NCI-H526 (cell line): ENCODE results near the gene CERKL.

Experiments
- DNase-seq, 2 experiments: peaks; one replicate each; lab custom pipeline; 2025; lab: John Stamatoyannopoulos, UW

Gene CERKL

GRCh38 chr2:181574321-181574720 is 82.6 kb downstream of the CERKL start:
- DNase-seq, result peak; percentile 15 to 61

GRCh38 chr2:181573140-181573736 is 83.7 kb downstream of the CERKL start:
- DNase-seq, result peak; percentile 7 to 48

DNA sequence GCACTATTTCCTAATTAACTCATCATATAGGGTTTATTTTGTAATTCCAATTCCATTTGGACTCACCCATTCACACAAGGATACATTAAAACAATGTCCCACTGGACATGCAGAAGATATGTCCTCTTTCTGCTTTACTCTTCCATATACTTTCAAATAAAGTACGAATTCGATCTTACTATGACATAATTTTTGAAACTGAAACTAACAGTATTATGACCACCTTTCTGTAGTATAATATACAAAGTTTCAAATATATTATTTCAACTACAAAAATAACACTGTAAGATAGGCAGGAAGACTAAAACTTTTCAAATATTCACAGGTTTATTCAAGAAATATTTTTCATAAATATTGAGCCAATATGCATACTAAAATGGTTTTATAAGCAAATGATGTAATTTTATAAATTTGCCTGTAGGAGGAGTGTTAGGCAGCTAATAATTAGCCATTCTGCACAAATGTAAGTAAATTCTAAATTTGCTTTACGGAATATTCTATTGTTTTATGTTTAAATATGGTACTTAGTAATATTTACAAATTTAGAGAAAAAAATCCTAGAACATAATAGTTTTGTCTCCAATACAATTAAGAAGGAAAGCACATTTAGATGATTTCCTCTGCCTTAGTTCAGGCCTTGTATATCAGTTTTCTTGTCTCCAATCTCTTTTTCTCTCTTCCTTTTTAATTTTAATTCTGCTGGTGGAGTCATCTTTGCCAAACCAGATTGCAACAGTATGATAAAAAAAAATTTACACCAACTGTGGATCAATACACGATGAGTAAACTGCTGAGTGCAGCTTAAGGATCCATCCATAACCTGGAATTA is 85.9 kb downstream of the CERKL start:
- no peak for DNase-seq

DNA sequence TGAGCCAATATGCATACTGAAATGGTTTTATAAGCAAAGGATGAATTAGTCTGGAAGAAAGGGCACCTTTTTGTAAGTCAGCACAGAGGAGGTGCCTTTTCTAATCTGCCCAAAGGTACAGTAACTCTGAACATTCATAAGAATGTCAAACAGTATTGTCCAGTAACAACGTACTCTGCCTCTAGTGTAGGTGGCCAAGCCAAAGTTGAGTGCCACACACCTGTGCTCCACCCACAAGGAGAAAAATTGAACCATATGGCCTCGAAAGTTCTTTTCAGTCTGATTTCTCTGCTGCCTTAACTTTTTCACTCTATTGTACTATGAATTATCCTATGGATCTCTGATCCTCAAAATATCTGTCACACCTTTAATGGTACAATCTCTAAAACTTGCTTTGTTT is 86.8 kb downstream of the CERKL start:
- DNase-seq, result no peak

GRCh38 chr2:181566334-181567032 is 90.4 kb downstream of the CERKL start:
- DNase-seq, result no peak

GRCh38 chr2:181563101-181563692 is 93.7 kb downstream of the CERKL start:
- no peak for DNase-seq

- no peak for DNase-seq
Observed at GRCh38 chr2:181558371-181558770, 98.5 kb downstream of the CERKL start.

DNA sequence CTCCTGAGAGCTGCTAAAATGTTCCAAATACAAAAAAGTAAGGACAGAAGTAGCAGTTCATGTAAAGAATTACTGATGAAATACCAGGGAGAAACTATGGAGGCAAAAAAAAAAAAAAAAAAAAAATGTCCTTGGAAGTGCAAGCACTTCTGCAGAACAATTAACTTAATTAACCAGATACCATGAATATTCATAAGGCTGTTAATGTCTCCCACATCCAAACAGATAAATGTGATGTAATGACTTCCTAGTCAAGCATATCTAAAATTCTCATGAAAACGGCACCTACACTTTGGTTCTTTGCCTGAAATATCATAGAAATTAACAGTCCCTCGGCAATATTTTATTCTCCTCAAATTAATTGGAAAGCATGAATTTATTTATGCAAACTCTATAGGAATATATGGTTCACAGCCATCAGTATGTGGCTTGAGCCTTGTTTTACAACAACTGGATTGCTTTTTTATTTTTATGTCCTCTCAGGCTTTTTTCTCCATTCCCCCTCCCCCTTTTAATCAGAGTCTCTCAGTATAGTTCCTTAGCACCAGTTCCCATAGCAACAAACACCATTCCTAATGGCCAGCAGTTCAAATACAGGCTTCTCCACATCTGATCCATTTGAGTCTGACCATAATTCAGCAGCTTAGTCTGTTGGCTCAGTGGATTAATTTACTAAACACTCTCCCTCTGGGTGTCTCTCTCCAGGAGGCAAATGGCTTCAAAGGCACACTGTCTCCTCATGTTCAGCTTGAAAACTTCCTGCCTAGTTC is 102.7 kb downstream of the CERKL start:
- DNase-seq, result no peak

- no peak for DNase-seq
Observed at GRCh38 chr2:181553244-181553643, 103.7 kb downstream of the CERKL start.

DNA sequence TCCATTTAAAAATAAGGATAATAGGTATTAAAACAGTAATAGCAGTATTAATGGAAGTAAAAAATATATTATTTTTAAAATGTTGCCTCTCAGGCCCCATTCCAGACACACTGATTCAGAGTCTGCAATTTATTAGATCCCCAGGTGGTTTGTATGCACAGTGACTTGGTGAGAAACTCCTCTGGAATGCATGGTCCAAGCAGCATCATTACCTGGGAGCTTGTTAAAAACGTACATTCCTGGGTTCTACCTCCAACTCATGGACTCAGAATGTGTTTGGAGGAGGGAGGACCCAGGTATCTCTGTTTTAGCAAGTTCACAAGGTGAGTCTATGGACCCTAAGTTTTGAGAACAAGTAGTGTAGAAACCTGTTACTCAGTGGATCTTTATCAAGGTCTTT is 104.1 kb downstream of the CERKL start:
- no peak for DNase-seq

DNA sequence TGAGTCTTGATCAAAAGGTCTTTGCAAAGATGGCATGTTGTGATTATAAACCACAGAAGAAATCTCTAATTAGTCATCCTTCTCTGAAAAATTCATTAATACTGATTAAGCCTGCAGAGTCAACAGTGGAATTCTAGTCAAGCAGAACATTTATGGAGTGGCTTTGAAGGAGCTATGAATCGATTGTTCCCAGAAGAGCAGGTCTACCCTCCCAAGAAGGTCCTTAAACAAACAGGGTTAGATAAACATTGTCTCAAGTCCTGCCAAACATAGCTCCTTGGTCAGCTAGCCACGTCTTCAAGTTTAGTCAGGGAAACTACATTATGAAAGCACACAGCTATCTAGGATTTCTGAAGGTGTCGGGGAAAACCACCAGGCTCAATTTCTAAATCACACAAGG is 110.8 kb downstream of the CERKL start:
- DNase-seq, result no peak

DNA sequence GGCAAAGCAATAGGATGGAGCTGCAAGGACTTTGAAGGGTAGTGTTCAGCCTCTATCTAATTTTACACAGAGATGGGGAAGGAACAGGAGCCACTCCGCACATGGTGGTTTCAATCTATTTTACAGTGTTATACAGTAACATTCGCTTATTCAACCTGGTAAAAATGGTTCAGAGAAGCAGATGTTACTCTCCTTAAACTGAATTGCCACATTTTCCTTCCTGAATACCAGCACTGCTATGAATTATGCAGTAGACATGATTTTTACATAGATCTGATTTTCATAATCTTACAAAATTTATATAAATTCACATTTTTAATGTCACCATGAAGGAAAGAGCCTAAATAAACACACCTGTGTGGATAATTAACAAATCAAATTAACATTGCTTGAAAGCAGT is 114.7 kb downstream of the CERKL start:
- no peak for DNase-seq

DNA sequence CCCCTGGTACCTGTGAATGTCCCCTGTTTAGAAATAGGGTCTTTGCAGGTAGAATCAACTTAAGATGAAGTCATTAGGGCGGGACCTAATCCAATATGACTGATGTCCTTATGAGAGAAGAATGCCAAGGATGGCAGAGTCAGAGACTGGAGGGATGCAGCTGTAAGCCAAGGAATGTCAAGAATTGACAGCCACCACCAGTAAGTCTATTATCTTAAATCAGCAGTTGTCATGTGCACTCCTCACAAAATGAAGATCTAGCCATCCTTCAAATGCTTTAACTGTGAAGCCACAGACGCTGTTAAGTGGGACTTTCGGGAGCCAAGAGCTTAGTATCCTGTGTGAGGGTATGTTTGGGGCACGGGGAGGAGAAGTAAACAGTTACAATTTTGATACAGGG is 116.5 kb downstream of the CERKL start:
- DNase-seq, result no peak

DNA sequence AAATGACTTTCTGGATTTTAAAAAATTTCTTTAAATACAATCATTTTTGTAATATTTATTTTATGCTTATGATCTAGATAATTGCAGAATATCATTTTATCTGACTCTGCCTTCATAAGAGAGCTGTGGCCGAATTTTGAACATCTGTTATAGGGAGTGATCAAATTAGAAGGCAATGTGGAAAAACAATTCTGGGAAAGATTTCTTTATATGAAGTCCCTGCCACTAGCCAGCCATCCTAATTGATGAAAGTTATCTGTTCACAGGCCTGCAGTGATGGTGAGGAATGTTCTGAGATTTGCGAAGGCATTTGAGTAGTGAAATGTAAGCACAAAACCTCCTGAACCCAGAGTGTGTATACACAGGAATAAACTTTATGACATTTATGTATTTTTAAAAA is 120.2 kb downstream of the CERKL start:
- DNase-seq, result no peak

DNA sequence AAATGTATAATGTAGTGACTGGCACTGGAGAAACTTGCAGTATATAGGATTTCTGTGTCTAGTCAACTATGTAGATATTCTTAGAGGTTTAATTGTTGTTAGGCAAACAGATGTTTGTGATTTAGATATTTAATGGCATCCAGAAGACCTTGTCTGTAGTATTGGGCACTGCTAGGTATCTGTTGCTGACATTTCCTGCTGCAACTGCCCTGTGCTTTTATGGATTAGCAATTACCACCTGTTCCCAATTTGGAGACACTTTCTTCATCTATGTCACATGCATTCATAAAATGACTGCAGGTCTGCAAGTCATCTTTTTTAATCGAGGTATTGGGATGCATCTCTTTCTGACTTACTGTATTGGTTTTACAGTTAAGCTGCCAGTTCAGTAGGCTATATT is 128.5 kb downstream of the CERKL start:
- DNase-seq, result no peak

DNA sequence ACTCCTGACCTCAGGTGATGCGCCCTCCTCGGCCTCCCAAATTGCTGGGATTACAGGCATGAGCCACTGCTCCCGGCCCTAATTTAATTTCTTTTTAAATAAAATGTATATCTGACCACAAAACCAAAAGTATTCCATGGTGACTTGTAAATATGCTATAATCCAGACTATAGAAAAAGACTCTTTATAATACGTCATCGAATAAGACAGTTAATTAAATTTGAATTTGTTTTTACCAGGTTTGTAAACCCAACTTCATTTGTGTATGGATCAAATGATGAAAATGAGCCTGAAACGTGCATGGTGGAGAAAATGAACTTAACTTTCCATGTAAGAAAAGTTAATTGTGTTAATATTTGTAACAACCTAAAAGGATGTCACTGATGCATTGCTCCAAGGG is 129.8 kb downstream of the CERKL start:
- no peak for DNase-seq

DNA sequence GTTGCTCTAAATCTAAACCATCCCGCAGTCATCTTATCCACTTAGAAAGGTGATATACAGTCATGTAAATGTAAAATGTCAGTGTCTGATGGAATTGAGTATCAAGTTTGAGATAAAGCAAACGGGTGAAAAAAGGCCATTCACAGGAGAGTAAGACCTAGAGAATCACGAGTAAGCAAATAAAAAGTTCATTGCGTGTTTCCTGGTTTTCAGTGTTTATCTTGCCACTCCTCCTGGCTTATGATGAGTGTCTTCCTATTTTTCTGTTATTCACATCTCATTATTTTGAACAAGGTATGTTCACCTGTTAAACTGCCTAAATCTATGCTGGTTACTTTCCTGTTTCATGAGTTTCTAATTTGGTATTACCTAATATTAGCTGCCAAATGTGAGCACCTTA is 130.9 kb downstream of the CERKL start:
- no peak for DNase-seq

GRCh38 chr2:181523756-181524155 is 133.1 kb downstream of the CERKL start:
- no peak for DNase-seq

DNA sequence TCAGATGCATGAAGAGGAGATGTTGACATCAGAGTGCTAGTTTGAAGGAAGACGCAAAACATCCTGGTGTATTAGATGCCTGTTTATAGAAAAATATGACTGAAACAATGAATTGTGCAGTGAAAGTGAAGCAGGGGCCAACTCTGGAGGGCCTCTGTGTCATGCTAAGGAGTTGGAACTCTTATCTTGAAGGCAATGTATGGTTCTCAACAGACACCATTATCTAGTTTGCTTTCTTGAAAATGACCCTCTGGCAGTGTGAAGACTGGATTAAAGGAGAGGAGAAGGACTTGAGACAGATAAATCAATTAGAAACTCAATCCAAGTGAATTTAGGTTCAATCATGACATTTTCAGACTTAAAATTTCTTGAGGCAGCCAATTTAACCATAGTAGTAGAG is 136.7 kb downstream of the CERKL start:
- no peak for DNase-seq

GRCh38 chr2:181517685-181518301 is 139.1 kb downstream of the CERKL start:
- no peak for DNase-seq

DNA sequence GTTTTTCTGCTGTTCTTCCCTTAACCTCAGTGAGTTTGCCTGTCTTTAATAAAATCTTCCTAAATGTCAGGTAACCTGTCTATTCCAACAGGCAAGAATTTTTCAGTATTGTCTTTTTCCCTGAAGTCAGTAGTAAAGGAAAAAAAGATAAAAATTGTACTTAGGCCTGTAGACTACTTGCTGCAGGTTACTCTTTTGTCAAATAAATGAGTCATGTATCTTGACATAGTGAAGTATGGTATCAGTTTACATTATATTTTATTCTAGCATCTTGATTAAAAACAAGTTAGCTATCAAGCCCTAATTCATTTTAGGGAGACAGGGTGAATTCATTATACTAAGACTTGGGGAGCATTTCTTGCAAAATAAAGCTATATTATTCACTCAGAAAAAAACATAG is 139.9 kb downstream of the CERKL start:
- no peak for DNase-seq

GRCh38 chr2:181515719-181516118 is 141.2 kb downstream of the CERKL start:
- DNase-seq, result no peak
